Measurements from ENCODE around the gene CPTP.

DNA sequence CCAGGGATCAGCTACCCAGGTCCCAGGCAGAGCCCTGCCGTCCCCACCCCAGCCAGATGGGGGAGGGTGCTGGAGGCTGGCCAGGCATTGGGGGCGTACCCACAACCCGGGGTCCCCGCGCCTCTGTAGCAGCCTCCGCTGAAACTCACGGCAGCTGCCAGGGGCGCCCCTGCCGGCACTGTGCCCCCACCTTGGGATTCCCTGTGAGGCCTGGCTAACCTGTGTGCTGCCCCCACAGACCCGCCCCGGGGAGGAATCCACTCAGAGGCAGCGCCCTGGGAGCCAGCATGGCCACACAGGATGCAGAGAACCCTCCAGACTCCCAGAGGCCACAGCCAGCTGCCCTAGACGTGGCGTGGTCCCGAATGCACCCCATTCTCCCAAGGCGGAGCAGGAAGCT is 20.8 kb downstream of the CPTP start:
- TF ChIP-seq ZNF552 (CRISPR knock-in tag; IDR thresholded peaks at IDR 0.05; ENCODE audit: borderline replicate concordance) (no peak), U2AF2 (IDR thresholded peaks at IDR 0.05; ENCODE audit: low read depth, low read length) (no peak), ELF3 (CRISPR knock-in tag; IDR thresholded peaks at IDR 0.05) (no peak), MZF1 (CRISPR knock-in tag; IDR thresholded peaks at IDR 0.05; ENCODE audit: borderline replicate concordance) (no peak), HNRNPL (IDR thresholded peaks at IDR 0.05; ENCODE audit: low read depth, low read length) (no peak), ZNF644 (CRISPR knock-in tag; IDR thresholded peaks at IDR 0.05; ENCODE audit: low read depth) (no peak), MTA3 (CRISPR knock-in tag; IDR thresholded peaks at IDR 0.05) (no peak)
- TF ChIP-seq, protein P1, sequence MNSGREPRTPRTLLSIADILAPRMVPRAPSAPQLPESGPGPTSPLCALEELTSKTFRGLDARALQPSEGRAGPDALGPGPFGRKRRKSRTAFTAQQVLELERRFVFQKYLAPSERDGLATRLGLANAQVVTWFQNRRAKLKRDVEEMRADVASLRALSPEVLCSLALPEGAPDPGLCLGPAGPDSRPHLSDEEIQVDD (CRISPR knock-in tag; IDR thresholded peaks at IDR 0.05; ENCODE audit: borderline replicate concordance), result no peak
- TF ChIP-seq, protein P2, sequence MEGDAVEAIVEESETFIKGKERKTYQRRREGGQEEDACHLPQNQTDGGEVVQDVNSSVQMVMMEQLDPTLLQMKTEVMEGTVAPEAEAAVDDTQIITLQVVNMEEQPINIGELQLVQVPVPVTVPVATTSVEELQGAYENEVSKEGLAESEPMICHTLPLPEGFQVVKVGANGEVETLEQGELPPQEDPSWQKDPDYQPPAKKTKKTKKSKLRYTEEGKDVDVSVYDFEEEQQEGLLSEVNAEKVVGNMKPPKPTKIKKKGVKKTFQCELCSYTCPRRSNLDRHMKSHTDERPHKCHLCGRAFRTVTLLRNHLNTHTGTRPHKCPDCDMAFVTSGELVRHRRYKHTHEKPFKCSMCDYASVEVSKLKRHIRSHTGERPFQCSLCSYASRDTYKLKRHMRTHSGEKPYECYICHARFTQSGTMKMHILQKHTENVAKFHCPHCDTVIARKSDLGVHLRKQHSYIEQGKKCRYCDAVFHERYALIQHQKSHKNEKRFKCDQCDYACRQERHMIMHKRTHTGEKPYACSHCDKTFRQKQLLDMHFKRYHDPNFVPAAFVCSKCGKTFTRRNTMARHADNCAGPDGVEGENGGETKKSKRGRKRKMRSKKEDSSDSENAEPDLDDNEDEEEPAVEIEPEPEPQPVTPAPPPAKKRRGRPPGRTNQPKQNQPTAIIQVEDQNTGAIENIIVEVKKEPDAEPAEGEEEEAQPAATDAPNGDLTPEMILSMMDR (CRISPR knock-in tag; IDR thresholded peaks at IDR 0.05), result no peak
